PFSK-1 (cell line): Measurements from ENCODE around the gene TEX51.

Experiments
- POLR2AphosphoS5 ChIP-seq: IDR thresholded peaks from 2 replicates; pipeline ENCODE4 v1.6.1; 2012; ENCODE audit warnings: low read depth, mild to moderate bottlenecking, control low read depth, low read length, moderate library complexity
- TAF1 ChIP-seq: IDR thresholded peaks from 2 replicates; pipeline ENCODE4 v1.6.1; 2012; ENCODE audit warnings: low read length, control low read depth, borderline replicate concordance; ENCODE audit not compliant: insufficient read depth
- TF ChIP-seq, protein P1 (sequence below), 2 experiments: IDR thresholded peaks; 2 replicates each; pipeline versions ENCODE4 v1.6.1 to v1.8.0; 2011 to 2012; ENCODE audit warnings: low read depth in 2 of 2, low read length in 2 of 2, control low read depth in 1 of 2, inconsistent platforms in 1 of 2, mild to moderate bottlenecking in 1 of 2, moderate library complexity in 1 of 2; ENCODE audit not compliant: insufficient read depth in 1 of 2

DNA sequence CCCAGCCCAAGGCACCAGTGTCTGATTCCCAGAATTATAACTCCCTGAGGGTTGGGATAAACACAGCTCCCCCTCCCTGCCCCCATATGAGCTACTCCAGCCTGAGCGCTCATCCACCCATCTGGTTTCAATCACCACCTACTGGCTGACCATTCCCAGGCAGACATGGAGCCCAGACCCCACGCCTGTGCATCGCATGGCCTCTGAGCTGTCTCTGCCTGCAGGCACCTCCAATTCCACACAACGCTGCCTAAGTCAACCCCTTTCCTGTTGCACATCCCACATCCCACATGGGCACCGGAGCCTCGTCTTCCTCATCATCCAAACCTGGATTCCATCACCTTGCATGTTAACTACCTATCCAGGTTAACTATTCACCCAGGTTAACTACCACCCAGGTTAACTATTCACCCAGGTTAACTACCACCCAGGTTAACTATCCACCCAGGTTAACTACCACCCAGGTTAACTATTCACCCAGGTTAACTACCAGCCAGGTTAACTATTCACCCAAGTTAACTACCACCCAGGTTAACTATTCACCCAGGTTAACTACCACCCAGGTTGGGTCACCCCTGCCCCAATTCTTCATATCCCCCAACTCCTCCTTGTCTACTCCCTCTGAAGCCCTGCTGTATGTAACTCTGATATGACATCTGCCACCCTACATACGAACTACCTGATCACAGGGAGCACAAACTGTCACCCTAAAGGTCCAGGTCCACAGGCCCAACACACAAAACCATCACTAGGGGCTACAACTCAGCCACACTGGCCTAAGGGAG lies 47.8 kb downstream of the TEX51 start:
- TF ChIP-seq TAF1, result no peak
- TF ChIP-seq POLR2AphosphoS5, result no peak
- TF ChIP-seq, protein P1, sequence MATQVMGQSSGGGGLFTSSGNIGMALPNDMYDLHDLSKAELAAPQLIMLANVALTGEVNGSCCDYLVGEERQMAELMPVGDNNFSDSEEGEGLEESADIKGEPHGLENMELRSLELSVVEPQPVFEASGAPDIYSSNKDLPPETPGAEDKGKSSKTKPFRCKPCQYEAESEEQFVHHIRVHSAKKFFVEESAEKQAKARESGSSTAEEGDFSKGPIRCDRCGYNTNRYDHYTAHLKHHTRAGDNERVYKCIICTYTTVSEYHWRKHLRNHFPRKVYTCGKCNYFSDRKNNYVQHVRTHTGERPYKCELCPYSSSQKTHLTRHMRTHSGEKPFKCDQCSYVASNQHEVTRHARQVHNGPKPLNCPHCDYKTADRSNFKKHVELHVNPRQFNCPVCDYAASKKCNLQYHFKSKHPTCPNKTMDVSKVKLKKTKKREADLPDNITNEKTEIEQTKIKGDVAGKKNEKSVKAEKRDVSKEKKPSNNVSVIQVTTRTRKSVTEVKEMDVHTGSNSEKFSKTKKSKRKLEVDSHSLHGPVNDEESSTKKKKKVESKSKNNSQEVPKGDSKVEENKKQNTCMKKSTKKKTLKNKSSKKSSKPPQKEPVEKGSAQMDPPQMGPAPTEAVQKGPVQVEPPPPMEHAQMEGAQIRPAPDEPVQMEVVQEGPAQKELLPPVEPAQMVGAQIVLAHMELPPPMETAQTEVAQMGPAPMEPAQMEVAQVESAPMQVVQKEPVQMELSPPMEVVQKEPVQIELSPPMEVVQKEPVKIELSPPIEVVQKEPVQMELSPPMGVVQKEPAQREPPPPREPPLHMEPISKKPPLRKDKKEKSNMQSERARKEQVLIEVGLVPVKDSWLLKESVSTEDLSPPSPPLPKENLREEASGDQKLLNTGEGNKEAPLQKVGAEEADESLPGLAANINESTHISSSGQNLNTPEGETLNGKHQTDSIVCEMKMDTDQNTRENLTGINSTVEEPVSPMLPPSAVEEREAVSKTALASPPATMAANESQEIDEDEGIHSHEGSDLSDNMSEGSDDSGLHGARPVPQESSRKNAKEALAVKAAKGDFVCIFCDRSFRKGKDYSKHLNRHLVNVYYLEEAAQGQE (IDR thresholded peaks at IDR 0.05; ENCODE audit: insufficient read depth in 1 of 2, low read depth in 2 of 2, low read length in 2 of 2), result no peak
